ENCODE results near the gene TMEM100.
"Not testable (repeated sequence)": the region's sequence is repeated elsewhere in the genome, so short reads cannot be mapped to it uniquely, and the experiment has no call there.

TMEM100 gene

DNA sequence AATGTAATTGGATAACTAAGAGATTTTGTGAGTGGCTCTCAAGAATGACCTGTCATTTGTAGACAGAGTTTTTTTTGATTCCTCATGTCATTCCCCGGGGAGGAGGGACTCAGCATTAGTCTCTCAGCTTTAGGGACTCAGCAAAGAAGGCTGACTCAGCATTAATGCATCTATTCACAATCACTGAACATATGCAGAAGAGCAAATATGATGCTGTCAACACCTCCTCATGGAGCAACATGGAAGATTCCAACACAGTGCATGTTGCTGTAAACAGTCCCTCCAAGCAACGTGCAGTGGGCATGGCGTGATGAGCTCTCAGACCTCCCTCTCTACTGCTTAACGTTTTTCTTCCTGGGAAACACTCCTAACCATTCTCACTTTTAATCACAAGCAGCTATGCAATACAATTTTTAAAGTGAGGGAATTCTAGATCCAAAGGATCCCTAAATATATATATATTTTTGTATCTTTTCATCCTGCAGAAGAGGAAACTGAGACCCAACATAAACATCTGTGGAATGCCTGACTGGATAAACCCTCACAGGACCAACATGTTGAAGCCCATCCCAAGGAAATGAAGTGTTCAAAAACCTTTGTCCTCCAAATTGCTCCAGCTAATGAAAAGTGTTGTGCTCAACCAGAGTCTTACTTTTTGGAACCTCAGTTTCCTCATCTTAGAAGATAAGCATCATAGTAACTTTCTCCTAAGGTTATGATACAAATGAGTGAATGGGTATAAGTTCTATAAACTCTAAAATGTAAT, 38.9 kb downstream of the TMEM100 start:
- no peak for DNase-seq

DNA sequence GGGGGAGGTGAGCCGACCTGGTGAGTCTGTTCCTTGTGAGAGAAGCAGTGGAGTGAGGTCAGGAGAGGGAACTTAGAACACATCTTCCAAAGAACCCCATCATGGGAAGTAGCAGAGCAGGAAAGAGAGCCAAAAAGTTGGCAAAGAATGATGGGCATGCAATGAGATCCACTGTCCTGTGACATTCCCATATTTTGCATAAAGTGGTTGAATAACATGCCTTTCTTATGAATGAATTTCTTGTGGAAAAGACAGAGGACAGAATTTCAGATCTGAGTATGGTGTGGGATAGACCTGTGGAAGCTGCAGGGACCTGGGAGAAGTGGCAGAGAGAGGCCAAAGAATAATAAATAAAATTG, 41.3 kb downstream of the TMEM100 start:
- no peak for DNase-seq

DNA sequence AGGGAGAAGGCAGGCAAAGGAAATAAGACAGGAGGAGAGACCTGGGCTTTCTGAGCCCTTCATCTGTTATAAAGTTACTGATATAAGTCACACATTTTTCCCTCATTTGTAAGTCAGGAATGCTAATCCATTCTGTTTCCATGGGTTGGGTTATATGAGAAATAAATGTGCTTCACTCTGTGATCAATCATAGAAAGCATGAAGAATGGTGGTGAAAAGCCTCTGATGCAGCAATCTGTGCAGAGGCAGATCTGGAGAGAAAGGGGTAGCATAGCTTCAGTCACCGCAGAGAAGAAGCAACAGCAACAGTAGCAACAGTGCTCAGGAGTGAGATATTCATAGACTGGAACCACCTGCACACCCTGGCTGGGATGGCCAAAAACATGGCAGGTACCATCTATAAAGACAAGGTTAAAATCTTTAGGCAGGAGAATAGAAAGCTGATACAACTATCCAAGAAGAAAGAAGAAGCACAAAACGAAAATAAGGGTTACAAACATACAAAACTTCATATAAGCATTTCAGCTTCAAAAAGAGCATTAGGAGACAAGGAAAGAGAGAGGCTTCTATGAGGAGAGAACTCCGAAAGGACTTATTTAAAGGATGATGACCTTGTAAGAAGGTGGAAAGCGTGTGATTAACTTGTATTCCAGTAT, 41.9 kb downstream of the TMEM100 start:
- DNase-seq, result no peak

DNA sequence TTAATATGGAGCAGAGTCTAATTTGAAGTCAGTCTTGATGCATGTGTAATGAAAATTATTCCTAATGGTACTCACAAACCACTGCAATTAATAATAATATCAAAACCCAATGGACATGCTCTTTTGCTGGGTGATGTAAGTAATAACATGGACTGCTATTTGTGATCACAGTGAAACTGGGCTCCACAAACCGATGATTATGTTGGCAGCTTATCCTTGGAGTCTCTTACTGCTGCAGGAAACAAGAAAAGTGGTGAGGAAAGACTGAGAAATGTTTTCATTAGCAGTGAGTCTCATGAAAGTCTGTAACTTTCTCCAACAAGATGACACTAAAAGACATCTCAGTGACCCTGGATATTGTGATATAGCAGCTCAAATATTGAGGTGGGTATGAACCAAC, 45.2 kb downstream of the TMEM100 start:
- DNase-seq, result no peak

DNA sequence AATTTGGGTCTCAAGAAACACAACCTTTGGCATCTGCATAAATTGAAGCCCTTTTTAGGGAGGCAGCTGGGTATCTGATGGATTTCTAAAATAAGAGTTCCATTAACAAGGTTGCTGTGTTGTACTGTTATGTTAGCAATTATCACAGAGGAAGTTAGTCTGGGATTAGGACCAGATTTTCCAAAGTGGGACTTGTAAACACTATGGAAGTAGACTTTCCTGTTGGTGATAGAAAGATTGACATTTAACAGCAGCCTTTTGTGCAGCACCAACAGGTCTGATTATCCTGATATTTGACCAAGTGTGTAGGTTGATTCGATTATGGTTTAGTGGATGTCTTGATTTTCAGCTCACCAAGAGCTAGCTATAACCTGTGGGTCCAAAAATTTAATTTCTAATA, 46.4 kb downstream of the TMEM100 start:
- DNase-seq, result no peak

DNA sequence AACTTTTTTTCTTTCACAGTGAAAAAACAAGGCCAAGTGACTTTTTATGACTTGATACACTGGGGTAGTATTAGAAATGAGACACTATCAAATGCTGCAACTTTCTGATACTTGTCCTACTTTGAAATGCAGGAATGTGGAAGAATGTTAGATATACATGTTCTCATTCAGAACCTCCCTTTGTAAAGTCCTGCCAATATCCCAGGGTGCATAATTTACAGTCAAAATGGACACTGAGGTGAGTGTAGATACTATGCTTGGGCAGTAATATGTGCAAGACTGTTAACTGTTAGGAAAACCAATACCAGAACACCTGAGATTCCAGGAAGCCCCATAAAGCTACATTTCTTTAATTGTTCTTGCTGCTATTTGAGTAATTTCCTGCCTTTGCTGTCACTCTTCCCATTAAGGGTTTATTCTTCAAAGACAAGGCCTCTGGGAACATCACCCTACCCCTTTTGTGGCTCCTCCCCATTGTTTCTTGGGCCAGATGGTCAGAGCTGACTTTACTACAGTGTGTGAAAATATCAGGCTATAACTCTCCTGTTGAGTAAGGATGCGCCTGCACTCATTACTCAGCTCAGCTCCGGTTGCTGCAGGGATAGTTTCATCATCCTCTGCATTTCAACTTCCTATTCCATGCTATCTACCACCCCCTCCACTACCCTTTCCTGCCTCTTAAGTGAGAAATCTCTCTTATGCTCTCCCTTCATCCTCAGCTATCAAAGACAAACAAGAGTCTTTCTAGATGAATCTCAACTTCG, 48.7 kb downstream of the TMEM100 start:
- DNase-seq, result peak; percentile 48

DNA sequence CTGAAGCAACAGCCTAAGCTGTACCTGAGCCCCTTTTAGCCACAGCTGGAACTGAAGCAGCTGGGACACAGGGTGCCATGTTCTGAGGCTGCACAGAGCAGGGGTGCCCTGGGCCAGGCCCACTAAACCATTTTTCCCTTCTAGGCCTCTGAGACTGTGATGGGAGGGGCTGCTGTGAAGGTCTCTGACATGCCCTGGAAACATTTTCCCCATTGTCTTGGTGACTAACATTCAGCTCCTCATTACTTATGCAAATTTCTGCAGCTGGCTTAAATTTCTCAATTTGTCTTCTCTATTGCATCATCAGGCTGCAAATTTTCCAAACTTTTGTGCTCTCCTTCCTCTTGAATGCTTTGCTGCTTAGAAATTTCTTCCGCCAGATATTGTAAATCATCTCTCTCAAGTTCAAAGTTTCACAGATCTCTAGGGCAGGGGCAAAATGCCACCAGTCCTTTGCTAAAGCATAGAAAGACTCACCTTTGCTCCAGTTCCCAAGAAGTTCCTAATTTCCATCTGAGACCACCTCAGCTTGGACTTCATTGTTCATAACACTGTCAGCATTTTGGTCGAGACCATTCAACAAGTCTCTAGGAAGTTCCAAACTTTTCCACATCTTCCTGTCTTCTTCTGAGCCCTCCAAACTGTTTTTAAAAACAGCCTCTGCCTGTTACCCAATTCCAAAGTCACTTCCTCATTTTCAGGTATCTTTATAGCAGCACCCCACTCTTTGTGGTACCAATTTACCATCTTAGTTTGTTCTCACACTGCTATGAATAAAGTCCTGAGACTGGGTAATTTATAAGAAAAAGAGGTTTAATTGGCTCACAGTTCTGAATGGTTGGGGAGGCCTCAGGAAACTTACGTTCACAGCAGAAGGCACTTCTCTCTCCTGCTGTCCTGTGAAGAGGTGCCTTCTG, 49.8 kb downstream of the TMEM100 start:
- peak; percentile 9 for DNase-seq

DNA sequence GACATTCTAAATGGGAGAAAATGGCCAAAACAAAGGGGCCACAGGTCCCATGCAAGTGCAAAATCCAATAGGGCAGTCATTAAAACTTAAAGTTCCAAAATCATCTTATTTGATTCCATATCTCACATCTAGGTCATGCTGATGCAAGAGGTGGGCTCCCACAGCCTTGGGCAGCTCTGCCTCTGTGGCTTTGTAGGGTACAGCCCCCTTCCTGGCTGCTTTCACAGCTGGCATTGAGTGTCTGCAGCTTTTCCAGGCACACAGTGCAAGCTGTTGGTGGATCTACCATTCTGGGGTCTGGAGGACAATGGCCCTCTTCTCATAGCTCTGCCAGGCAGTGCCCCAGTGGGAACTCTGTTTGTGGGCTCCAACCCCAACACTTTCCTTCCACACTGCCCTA, 50.7 kb downstream of the TMEM100 start:
- not testable (repeated sequence) for DNase-seq

Data from HCEC 1CT (cell line).